GM20431 (cell line): ENCODE measurements around the gene PARD3.
"Not testable (repeated sequence)": the region's sequence is repeated elsewhere in the genome, so short reads cannot be mapped to it uniquely, and the experiment has no call there.

ENCODE experiments used
- in situ Hi-C: fragments of 300-500 bp; cut with MseI, MboI; formaldehyde crosslinking; loops from one replicate; pipeline ENCODE4 v1.15.0; 2020; ENCODE audit warnings: low sequenced_read_pairs; ENCODE audit not compliant: unreplicated experiment

Gene PARD3

GRCh38 chr10:34094146-34094696 is 720.9 kb downstream of the PARD3 start:
- in situ Hi-C loops, result no loop called here

GRCh38 chr10:34092891-34093290 is 722.2 kb downstream of the PARD3 start:
- in situ Hi-C loops, result no loop called here

- in situ Hi-C loops, result no loop called here
Observed at GRCh38 chr10:34091635-34092195, 723.4 kb downstream of the PARD3 start.

- in situ Hi-C loops, result no loop called here
Observed at GRCh38 chr10:34089253-34089652, 725.8 kb downstream of the PARD3 start.

GRCh38 chr10:34088208-34088794 is 726.8 kb downstream of the PARD3 start:
- in situ Hi-C loops, result no loop called here

GRCh38 chr10:34087095-34087418 is 728.0 kb downstream of the PARD3 start:
- in situ Hi-C loops, result no loop called here

- in situ Hi-C loops, result no loop called here
Observed at GRCh38 chr10:34083567-34083966, 731.5 kb downstream of the PARD3 start.

GRCh38 chr10:34081948-34082347 is 733.1 kb downstream of the PARD3 start:
- in situ Hi-C loops, result no loop called here

GRCh38 chr10:34081347-34081743 is 733.8 kb downstream of the PARD3 start:
- in situ Hi-C loops, result no loop called here

GRCh38 chr10:34080485-34081346 is 734.4 kb downstream of the PARD3 start:
- in situ Hi-C loops, result no loop called here

GRCh38 chr10:34079702-34080484 is 735.2 kb downstream of the PARD3 start:
- in situ Hi-C loops, result no loop called here

GRCh38 chr10:34078745-34079470 is 736.2 kb downstream of the PARD3 start:
- in situ Hi-C loops, result no loop called here

GRCh38 chr10:34078017-34078744 is 736.9 kb downstream of the PARD3 start:
- in situ Hi-C loops, result no loop called here

GRCh38 chr10:34076443-34076842 is 738.7 kb downstream of the PARD3 start:
- in situ Hi-C loops, result no loop called here

- in situ Hi-C loops, result no loop called here
Observed at GRCh38 chr10:34075254-34075926, 739.7 kb downstream of the PARD3 start.

- in situ Hi-C loops, result no loop called here
Observed at GRCh38 chr10:34074051-34074450, 741.0 kb downstream of the PARD3 start.

GRCh38 chr10:34067741-34068140 is 747.4 kb downstream of the PARD3 start:
- in situ Hi-C loops, result not testable (repeated sequence)

GRCh38 chr10:34063592-34063991 is 751.5 kb downstream of the PARD3 start:
- in situ Hi-C loops, result no loop called here

- in situ Hi-C loops, result no loop called here
Observed at GRCh38 chr10:34061841-34062240, 753.3 kb downstream of the PARD3 start.
